ENCODE results near the gene WNT7B. TPM values are rescaled to one million over a fixed set of nuclear protein-coding genes. Genes with fewer than 3 reads are reported as not detected.

Gene WNT7B
- total RNA-seq, 6 experiments from 2014 or later: 0.10 to 0.12 TPM; not detected in 4

- Histone ChIP-seq H3K4me3 (no peak overlapping the region), H3K9me3 (no peaks in the 10 kb centered on the region), H3K36me3 (no peaks in the 10 kb centered on the region), H3K4me1 (peaks cover 0 to 3% (median 0%) of the 10 kb centered on the region in 4 donors), H3K27me3 (no peaks in the 10 kb centered on the region), H3K27ac (no peak overlapping the region)
- DNase-seq (no peak), ATAC-seq (no peak)
- 95% methylated on average over 3 of the region's 5 CpGs for WGBS (ENCODE audit: insufficient coverage, low coverage, low lambda C conversion rate, missing lambda C conversion rate)
- TF ChIP-seq CTCF (IDR thresholded peaks at IDR 0.05) (no peak), POLR2A (IDR thresholded peaks at IDR 0.05) (no peak)
- intact Hi-C loops (cut with DNase I): no loop called here
These were observed 6.8 kb upstream of the WNT7B start for GRCh38 chr22:45983797-45984196.

- 78% methylated on average over 3 of the region's 4 CpGs for WGBS (ENCODE audit: insufficient coverage, low coverage, low lambda C conversion rate, missing lambda C conversion rate)
- intact Hi-C loops (cut with DNase I): no loop called here
- H3K4me3 ChIP-seq: no peak overlapping the region
- peaks cover 0 to 11% of the 10 kb centered on the region in 2 donors for H3K27me3 ChIP-seq
- H3K4me1 ChIP-seq: peaks cover 0 to 4% (median 2%) of the 10 kb centered on the region in 4 donors
- no peak overlapping the region for H3K27ac ChIP-seq
- no peaks in the 10 kb centered on the region for H3K36me3 ChIP-seq
- no peak for DNase-seq
- ATAC-seq: no peak
- TF ChIP-seq POLR2A (IDR thresholded peaks at IDR 0.05) (no peak), CTCF (IDR thresholded peaks at IDR 0.05) (no peak)
- H3K9me3 ChIP-seq: no peaks in the 10 kb centered on the region
These were observed 3.8 kb upstream of the WNT7B start for GRCh38 chr22:45980761-45981160.

GRCh38 chr22:45980268-45980570, 3.3 kb upstream of the WNT7B start:
- Histone ChIP-seq H3K27ac (no peak overlapping the region), H3K9me3 (no peaks in the 10 kb centered on the region), H3K4me1 (peaks cover 0 to 4% (median 2%) of the 10 kb centered on the region in 4 donors), H3K36me3 (no peaks in the 10 kb centered on the region), H3K27me3 (peaks cover 2 to 17% of the 10 kb centered on the region in 2 donors), H3K4me3 (no peak overlapping the region)
- no peak for TF ChIP-seq CTCF (IDR thresholded peaks at IDR 0.05)
- 83% methylated on average over 2 of the region's 2 CpGs for WGBS (ENCODE audit: insufficient coverage, low coverage, low lambda C conversion rate, missing lambda C conversion rate)
- intact Hi-C loops (cut with DNase I): no loop called here
- DNase-seq: no peak
- no peak for ATAC-seq

GRCh38 chr22:45978275-45978713, 1.3 kb upstream of the WNT7B start:
- Histone ChIP-seq H3K27me3 (peaks cover 9 to 19% of the 10 kb centered on the region in 2 donors), H3K9me3 (no peaks in the 10 kb centered on the region), H3K4me1 (peaks cover 0 to 4% (median 2%) of the 10 kb centered on the region in 4 donors), H3K36me3 (no peaks in the 10 kb centered on the region), H3K27ac (no peak overlapping the region), H3K4me3 (peak overlapping the region in 2 of 3 donors; percentile 54 to 62)
- under 1% methylated on average over 18 of the region's 26 CpGs for WGBS (ENCODE audit: insufficient coverage, low coverage, low lambda C conversion rate, missing lambda C conversion rate)
- DNase-seq (no peak), ATAC-seq (no peak)
- intact Hi-C loops (cut with DNase I): no loop called here
- TF ChIP-seq CTCF (IDR thresholded peaks at IDR 0.05) (peak in 1 of 4 donors; percentile 55), POLR2A (IDR thresholded peaks at IDR 0.05) (no peak)
